HG02943 (cell line): ENCODE measurements around the gene CCDC146.
"Not testable (repeated sequence)": the region's sequence is repeated elsewhere in the genome, so short reads cannot be mapped to it uniquely, and the experiment has no call there.

Experiments used
- ATAC-seq: cut with Tn5 transposase; IDR thresholded peaks from one replicate; pipeline ENCODE4 v1.9.1; 2021; ENCODE audit warnings: mild to moderate bottlenecking, low read depth, moderate library complexity; ENCODE audit not compliant: unreplicated experiment

Gene CCDC146

DNA sequence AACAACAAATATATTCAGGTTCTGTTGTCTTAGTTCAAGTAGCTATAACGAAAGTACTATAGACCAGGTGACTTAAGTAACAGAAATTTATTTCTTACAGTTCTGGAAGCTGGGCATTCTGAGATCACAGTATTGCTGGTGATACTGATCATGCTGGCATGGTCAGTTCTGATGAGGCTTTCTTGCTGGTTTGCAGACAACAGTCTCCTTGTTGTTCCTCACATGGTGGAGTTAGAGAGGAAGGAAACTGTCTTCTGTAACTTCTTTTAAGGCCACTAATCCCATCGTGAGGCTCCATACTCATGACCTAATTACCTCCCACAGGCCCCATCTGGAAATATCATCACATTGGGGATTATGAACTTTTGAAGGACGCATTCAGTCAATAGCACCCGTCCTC lies 17.9 kb downstream of the CCDC146 start:
- ATAC-seq: not testable (repeated sequence)

DNA sequence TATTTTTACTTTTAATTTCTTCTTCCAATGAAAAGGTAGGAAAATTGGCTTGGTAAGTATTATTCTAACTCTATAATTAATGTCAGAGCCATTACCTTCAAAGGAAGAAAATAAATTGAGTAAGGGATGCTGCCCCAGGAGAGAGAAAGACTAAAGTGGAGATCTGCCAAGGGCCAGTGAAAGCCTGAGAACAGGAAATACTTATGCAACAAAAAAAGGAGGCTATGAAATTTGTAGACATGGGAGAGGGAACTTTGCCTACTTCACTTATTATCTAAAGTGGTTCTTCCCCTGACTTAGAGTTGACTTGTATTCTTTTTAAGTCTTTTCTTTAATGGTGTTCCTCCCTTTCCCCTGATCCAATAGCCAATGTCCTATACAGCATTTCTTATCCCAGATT lies 29.8 kb downstream of the CCDC146 start:
- ATAC-seq: not testable (repeated sequence)

GRCh38 chr7:77154917-77155464 lies 32.6 kb downstream of the CCDC146 start:
- ATAC-seq: peak; percentile 57

DNA sequence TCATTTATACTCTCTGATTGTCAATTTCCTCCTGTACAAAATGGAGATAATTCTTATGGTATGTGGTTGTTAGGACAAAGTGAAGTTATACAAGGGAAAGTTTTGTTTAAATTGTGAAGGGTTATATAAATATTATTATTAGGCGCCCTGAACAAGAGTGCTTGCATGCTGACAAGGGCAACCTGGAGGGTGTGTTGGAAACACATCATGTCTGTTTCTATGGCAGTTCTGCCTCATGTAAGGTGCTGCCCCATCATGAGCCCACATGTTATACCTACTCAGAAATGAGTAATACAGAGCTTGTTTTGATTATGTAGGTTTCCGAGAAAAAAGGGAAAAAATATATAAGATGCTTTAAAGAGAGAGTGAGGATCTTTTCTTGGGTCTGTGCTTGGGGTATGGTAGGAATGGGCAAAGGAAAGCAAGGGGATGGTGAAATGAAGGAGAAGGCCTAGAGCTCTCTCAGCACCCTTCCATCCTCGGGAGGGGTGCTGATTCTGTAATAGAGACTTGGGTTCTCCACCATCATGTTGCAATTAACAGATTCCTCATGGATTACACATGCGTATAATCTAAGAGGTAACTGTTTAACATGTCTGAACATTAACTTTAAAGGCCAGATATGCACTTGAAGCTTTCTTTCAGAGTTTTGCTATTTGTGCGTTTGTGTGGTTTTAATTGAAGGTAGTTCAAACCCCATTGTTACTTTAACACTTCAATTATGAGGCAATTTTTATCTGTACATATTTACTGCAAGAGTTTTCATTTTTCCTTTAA lies 33.4 kb downstream of the CCDC146 start:
- ATAC-seq: not testable (repeated sequence)

DNA sequence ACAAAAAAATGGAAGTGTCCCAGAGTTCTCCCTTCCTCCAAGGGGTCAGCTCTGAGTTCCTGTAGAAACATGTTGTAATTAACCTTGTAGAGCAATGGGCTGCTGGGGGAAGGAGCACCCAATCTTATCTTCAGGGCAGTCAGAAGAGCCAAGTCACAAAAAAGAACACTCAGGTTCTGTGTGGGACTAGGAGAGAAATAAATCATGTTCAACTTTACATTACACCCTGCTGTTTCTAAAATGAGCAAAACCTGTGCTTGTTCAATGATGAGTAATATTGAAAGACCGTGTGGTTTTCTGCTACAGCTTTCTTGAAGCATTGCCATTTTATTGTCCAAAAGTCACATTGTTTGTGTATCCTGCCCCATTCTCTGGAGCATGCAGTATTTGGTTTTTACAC lies 34.6 kb downstream of the CCDC146 start:
- peak; percentile 77 for ATAC-seq

DNA sequence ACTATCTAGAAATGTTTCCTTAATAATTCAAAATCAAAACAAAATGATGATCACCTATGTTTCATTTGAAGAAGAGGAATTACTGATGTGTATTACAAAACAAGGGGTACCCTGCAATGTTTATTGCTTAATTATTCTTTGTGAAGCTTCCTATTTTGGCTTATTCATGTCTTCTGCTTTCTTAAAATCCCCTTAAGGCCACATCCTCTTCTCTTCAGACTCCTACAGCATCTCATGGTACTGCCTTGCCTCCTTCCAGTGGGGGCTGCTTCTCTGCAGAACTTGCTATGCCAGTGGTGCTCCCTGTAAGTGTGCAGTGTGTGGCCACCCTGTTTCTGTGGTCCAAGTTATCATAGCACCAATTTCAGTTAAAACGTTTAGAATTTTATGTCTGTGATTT lies 35.0 kb downstream of the CCDC146 start:
- peak; percentile 63 for ATAC-seq

GRCh38 chr7:77171073-77171472 lies 48.7 kb downstream of the CCDC146 start:
- ATAC-seq: not testable (repeated sequence)

- not testable (repeated sequence) for ATAC-seq
These were observed 50.2 kb downstream of the CCDC146 start for GRCh38 chr7:77172437-77173172.

DNA sequence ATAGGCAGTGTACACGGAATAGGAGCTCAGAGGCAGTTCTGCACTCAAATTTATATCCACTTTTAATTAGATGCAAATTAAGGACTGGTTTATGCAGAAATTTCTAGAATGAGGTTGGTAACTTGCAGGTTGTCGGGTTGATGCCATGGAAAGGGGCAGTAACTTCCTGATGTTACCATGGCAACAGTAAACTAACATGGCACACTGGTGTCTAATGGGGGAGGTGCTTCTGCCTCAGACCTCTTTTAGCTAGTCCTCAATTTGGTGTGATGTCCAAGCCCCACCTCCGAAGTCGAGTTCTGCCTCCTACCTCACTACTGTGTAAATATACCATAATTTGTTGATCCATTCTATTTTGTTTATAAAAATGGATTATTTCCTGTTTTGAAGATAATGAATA lies 52.0 kb downstream of the CCDC146 start:
- ATAC-seq: not testable (repeated sequence)

DNA sequence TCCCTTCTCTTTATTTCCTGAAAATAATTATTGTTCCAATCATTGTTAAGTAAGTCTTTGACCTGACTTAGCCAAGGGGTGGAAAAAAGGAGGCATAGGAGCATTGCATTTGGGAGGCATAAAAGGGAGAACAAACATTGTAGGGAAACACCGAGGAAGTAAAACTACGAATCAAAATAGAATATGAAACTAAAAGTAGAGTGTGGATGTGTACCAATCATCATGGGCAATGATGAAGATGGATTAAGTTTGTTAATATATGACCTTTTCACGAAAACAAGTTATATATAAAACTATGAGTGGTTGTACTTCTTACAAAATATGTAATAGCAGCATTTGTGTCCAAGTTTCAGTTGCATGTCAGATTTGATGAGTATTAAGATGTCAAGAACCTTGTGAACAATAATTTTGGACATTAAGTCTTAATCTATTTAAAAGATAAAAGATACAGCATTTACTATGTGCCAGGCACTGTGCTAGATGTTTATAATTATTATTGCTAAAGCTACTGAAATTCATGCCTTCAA lies 52.9 kb downstream of the CCDC146 start:
- ATAC-seq: peak; percentile 63

DNA sequence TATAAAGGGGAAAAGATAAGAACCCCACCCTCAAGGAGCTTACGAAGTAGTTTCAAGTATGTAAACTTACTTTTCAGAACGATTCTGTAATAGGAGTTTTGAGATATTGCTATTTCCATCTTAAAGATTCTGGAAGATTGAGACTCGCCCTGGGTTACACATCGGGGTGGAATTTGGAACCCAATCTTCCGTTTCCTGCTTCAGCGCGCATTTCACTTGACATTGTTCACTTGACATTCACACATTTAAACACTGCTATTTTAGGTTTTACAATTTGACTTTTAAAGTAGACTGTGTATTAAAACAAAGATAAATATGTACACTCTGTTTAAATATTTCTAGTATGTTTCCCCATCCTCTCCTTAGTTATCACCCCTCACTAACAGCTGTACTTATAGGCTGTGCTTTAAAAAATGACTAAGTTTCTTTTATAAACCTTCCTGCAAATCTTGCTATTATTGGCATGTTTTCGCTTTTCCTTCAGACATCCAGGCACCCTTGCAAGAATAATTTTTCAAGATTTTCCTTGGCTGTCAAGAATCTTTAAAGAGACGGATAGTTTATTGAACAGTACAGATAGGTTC lies 55.0 kb downstream of the CCDC146 start:
- ATAC-seq: not testable (repeated sequence)

DNA sequence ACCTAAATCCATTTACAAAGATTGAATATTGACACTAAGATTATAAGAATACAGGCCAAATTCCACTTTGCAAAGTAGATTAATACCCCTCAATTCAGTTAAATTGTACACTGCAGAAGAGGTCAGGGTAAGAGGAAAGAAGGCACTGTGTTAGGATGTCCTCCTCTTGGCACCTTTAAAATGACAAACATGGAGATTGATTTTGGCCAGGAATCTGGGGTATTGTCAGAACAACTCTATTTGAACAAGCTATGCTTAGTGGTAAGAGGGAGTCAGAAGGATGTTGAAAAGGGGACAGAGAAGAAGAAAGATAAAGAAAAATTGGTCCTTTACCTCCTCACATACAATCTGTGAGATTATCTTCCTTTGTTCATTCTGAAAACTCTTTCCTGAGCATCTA lies 55.6 kb downstream of the CCDC146 start:
- not testable (repeated sequence) for ATAC-seq

DNA sequence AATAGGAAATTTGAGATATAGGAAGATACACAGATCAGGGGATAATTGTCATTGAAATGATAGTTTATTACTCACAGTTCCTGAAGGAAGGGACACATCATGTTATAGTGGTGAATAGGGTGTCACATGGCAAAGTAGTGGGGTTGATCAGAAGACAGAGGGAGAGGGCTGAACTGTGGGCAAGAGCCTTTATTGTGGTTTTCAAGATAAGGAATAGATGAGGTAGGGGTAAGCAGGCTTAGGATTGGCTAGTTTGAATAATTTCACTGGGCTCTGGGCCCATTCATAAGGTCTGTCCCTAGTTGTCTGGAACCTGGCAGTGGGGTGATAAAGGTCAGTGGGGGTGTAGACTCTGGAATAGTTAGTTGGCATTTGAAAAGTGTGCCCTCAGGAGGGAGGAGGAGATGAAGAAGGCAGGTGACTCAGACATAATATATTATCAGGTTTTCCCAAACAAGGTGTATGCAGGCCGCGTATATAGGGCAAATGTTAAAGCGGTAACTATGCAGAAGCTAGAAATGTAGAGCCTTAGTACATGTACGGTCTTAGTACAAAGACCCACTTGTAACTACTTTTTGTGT lies 58.7 kb downstream of the CCDC146 start:
- no peak for ATAC-seq

- no peak for ATAC-seq
These were observed 59.3 kb downstream of the CCDC146 start for GRCh38 chr7:77181734-77182133.

- no peak for ATAC-seq
These were observed 59.8 kb downstream of the CCDC146 start for GRCh38 chr7:77182261-77182660.

- ATAC-seq: no peak
These were observed 62.0 kb downstream of the CCDC146 start for GRCh38 chr7:77184463-77184862.

DNA sequence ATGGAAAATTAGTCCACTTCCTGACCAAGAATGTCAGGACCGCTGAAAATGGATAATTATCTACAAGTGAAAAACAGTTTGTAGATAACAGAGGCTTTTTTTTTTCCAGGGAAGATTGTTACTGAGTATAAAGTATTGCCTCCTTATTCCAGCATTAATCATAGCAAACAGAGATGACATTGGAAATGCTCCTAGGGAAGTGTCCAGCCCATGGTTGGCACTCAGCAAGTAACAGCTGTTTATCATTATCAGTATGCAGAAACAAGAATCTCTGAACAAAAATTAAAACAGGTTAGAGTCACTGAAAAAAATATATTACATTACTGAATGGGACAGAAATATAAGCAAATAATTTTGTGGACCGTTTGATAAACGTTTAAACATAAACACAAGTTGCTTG lies 62.6 kb downstream of the CCDC146 start:
- ATAC-seq: no peak

DNA sequence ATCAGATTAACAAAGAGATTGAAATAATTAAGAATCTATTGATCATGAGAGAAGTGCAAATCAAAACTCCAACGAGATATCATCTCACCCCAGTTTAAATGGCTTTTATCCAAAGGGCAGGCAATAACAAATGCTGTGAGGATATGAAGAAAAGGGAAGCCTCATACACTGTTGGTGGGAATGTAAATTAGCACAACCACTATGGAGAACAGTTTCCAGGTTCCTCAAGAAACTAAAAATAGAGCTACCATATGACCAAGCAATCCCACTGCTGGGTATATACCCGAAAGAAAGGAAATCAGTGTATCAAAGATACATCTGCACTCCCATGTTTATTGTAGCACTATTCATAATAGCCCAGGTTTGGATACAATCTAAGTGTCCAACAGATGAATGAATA lies 63.5 kb downstream of the CCDC146 start:
- ATAC-seq: no peak

- no peak for ATAC-seq
These were observed 66.5 kb downstream of the CCDC146 start for GRCh38 chr7:77188731-77189437.

DNA sequence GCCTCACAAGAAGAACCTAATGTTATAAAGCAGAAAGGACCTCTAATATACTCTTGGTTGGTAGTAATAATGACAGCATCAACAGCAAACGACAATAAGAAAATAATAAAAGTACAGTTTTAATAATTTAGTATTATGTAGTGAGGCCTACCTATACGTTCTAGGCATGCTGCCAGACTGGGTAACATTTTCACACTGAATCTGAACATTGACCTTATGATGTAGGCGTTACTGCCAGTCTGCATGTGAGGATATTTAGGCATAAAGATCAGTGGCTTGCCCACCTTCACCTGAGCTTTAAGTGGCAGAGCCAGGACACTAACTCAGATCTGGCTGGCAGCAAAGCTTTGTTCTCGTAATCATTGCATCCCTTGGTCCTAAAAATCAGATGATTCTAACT lies 74.7 kb downstream of the CCDC146 start:
- ATAC-seq: no peak
